HepG2 (cell line): Measurements from ENCODE around the gene NOTUM. TPM values are rescaled to one million over a fixed set of nuclear protein-coding genes. Genes with fewer than 3 reads are reported as not detected.

Experiments
- AGO1 ChIP-seq: fragments of 200-400 bp; formaldehyde crosslinking; IDR thresholded peaks from 2 replicates; pipeline ENCODE4 v1.6.1; 2017; ENCODE audit warnings: mild to moderate bottlenecking, low read depth, low read length, moderate library complexity; ENCODE audit not compliant: poor library complexity, severe bottlenecking
- CENPT ChIP-seq: sonication (generic); formaldehyde crosslinking; IDR thresholded peaks from 2 replicates; pipeline ENCODE4 v1.8.0; 2022; ENCODE audit warnings: low read depth, mild to moderate bottlenecking, moderate library complexity, missing genetic modification reagents
- HOXA3 ChIP-seq: sonication (generic); formaldehyde crosslinking; IDR thresholded peaks from 2 replicates; pipeline ENCODE4 v1.5.0; 2020; ENCODE audit warnings: missing genetic modification reagents
- KLF11 ChIP-seq: IDR thresholded peaks from 2 replicates; pipeline ENCODE4 v1.6.1; 2016; ENCODE audit warnings: missing compliant biosample characterization
- REPIN1 ChIP-seq: sonication (generic); formaldehyde crosslinking; IDR thresholded peaks from 2 replicates; pipeline ENCODE4 v1.8.0; 2022; ENCODE audit warnings: missing genetic modification reagents, low read depth, mild to moderate bottlenecking, borderline replicate concordance
- RXRA ChIP-seq: sonication (generic); formaldehyde crosslinking; IDR thresholded peaks from 2 replicates; pipeline ENCODE4 v1.5.1; 2020; ENCODE audit warnings: missing genetic modification reagents
- RXRB ChIP-seq: IDR thresholded peaks from 2 replicates; pipeline ENCODE4 v1.6.1; 2016; ENCODE audit warnings: borderline replicate concordance, missing genetic modification reagents, missing compliant biosample characterization
- SCMH1 ChIP-seq: sonication (generic); formaldehyde crosslinking; IDR thresholded peaks from 2 replicates; pipeline ENCODE4 v1.9.0; 2021; ENCODE audit warnings: missing genetic modification reagents, mild to moderate bottlenecking, borderline replicate concordance
- TP53 ChIP-seq: sonication (generic); formaldehyde crosslinking; conservative IDR thresholded peaks from 2 replicates; pipeline ENCODE4 v1.4.0; 2020; ENCODE audit warnings: missing genetic modification reagents
- ZNF256 ChIP-seq: sonication (generic); formaldehyde crosslinking; conservative IDR thresholded peaks from 2 replicates; pipeline ENCODE4 v1.4.0; 2020; ENCODE audit warnings: missing genetic modification reagents
- ZNF337 ChIP-seq: sonication (generic); formaldehyde crosslinking; IDR thresholded peaks from 2 replicates; pipeline ENCODE4 v1.5.1; 2020; ENCODE audit warnings: missing genetic modification reagents, low read depth, mild to moderate bottlenecking, borderline replicate concordance
- ZNF550 ChIP-seq: sonication (generic); formaldehyde crosslinking; IDR thresholded peaks from 2 replicates; pipeline ENCODE4 v1.4.0; 2020; ENCODE audit warnings: mild to moderate bottlenecking, missing genetic modification reagents, borderline replicate concordance
- ZNF781 ChIP-seq: sonication (generic); formaldehyde crosslinking; IDR thresholded peaks from 2 replicates; pipeline ENCODE4 v1.5.1; 2020; ENCODE audit warnings: borderline replicate concordance, mild to moderate bottlenecking, missing genetic modification reagents; ENCODE audit errors: not compliant biosample characterization
- polyA plus RNA-seq, 8 experiments: library from polyadenylated mRNA; depleted of rRNA in 3 of 8; stranded (reverse) in 7 of 8; unstranded in 1 of 8; fragments of >200 nt; fragmentation: Illumina TruSeq in 4 of 8; extraction: Trizol in 4 of 8; gene quantifications; 2 replicates each; pipeline versions ENCODE4 v1.2.1 to v1.2.3, GENCODE V29; 2011 to 2016; ENCODE audit warnings: low read depth in 4 of 8, missing spikeins in 1 of 8, mixed read lengths in 1 of 8; ENCODE audit not compliant: insufficient read depth in 1 of 8
- total RNA-seq, 5 experiments: library from RNA; depleted of rRNA; stranded (reverse); fragments of >200 nt; fragmentation: Illumina TruSeq; extraction: Trizol; gene quantifications; 2 replicates each; pipeline ENCODE4 v1.2.3, GENCODE V29; 2016; ENCODE audit warnings: low read depth in 1 of 5
- TF ChIP-seq, protein P1 (sequence below): sonication (generic); formaldehyde crosslinking; IDR thresholded peaks from 2 replicates; pipeline ENCODE4 v1.4.0; 2020; ENCODE audit warnings: missing genetic modification reagents
- TF ChIP-seq, protein P2 (sequence below): sonication (generic); formaldehyde crosslinking; IDR thresholded peaks from 2 replicates; pipeline ENCODE4 v1.4.0; 2020; ENCODE audit warnings: missing genetic modification reagents, borderline replicate concordance
- TF ChIP-seq, protein P3 (sequence below): sonication (generic); formaldehyde crosslinking; conservative IDR thresholded peaks from 2 replicates; pipeline ENCODE4 v1.4.0; 2020; ENCODE audit warnings: mild to moderate bottlenecking, missing genetic modification reagents, moderate library complexity
- TF ChIP-seq, protein P4 (sequence below): sonication (generic); formaldehyde crosslinking; IDR thresholded peaks from 2 replicates; pipeline ENCODE4 v1.8.1; 2023; ENCODE audit warnings: mild to moderate bottlenecking, missing genetic modification reagents, borderline replicate concordance

The NOTUM gene
- total and polyA plus RNA-seq, 2 of the 13 experiments (the other 11 are each of a cell fraction or from before 2014, with no cell fraction given): 150 to 160 TPM

DNA sequence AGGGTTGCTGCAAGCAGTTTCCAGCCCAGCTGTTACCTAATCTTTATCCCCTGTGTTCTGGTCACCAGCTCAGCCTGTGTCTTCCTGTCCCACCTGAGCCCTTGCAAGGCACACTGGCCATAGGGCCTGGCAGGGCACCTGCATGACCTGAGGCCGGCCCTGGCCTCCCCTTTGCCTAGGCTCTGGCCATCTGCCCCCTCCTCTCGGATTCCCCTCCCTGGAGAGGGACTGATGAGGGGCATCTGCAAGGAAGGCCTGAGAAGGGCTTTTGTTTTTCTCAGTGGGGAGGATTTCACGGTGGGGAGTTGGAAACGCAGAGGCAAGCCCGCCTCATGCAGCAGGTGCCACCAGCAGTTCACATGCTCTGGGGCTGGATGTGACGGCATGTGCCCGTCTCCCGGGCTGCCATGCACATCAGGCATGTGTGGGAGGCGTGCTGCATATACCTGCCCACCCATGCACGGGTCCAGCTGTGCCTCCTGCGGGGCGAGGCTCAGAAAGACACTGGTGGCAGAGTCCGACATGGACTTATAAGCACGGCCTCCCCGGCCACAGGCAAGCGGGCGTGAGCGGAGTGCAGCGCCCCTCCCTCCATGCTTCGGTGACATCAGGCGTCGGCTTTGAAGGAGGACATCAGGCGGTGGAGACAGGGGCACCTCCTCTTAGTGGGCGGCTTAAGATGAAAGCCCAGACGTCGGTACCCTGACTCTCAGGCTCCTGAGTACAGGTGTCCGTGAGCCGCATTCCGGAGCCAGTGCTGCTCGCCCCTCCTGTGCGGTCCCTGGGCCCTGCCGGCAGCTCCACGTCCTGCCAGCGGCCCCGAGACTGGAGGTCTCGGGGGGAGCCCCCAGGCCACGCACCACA, 33.0 kb upstream of the NOTUM start (continued):
- TF ChIP-seq, protein P1, sequence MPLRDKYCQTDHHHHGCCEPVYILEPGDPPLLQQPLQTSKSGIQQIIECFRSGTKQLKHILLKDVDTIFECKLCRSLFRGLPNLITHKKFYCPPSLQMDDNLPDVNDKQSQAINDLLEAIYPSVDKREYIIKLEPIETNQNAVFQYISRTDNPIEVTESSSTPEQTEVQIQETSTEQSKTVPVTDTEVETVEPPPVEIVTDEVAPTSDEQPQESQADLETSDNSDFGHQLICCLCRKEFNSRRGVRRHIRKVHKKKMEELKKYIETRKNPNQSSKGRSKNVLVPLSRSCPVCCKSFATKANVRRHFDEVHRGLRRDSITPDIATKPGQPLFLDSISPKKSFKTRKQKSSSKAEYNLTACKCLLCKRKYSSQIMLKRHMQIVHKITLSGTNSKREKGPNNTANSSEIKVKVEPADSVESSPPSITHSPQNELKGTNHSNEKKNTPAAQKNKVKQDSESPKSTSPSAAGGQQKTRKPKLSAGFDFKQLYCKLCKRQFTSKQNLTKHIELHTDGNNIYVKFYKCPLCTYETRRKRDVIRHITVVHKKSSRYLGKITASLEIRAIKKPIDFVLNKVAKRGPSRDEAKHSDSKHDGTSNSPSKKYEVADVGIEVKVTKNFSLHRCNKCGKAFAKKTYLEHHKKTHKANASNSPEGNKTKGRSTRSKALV (CRISPR knock-in tag): 0 out of 2 replicates have a peak, but pooled peaks have one; percentile 37
- 0 out of 2 replicates have a peak, but pooled peaks have one; percentile 28 for TF ChIP-seq TP53 (CRISPR knock-in tag)
- TF ChIP-seq HOXA3: peak; percentile 46; the same call in 1 of the 2 replicates
- peak; percentile 93 for TF ChIP-seq AGO1
- TF ChIP-seq, protein P2, sequence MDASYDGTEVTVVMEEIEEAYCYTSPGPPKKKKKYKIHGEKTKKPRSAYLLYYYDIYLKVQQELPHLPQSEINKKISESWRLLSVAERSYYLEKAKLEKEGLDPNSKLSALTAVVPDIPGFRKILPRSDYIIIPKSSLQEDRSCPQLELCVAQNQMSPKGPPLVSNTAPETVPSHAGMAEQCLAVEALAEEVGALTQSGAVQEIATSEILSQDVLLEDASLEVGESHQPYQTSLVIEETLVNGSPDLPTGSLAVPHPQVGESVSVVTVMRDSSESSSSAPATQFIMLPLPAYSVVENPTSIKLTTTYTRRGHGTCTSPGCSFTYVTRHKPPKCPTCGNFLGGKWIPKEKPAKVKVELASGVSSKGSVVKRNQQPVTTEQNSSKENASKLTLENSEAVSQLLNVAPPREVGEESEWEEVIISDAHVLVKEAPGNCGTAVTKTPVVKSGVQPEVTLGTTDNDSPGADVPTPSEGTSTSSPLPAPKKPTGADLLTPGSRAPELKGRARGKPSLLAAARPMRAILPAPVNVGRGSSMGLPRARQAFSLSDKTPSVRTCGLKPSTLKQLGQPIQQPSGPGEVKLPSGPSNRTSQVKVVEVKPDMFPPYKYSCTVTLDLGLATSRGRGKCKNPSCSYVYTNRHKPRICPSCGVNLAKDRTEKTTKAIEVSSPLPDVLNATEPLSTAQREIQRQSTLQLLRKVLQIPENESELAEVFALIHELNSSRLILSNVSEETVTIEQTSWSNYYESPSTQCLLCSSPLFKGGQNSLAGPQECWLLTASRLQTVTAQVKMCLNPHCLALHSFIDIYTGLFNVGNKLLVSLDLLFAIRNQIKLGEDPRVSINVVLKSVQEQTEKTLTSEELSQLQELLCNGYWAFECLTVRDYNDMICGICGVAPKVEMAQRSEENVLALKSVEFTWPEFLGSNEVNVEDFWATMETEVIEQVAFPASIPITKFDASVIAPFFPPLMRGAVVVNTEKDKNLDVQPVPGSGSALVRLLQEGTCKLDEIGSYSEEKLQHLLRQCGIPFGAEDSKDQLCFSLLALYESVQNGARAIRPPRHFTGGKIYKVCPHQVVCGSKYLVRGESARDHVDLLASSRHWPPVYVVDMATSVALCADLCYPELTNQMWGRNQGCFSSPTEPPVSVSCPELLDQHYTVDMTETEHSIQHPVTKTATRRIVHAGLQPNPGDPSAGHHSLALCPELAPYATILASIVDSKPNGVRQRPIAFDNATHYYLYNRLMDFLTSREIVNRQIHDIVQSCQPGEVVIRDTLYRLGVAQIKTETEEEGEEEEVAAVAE (CRISPR knock-in tag): no peak
- TF ChIP-seq, protein P3, sequence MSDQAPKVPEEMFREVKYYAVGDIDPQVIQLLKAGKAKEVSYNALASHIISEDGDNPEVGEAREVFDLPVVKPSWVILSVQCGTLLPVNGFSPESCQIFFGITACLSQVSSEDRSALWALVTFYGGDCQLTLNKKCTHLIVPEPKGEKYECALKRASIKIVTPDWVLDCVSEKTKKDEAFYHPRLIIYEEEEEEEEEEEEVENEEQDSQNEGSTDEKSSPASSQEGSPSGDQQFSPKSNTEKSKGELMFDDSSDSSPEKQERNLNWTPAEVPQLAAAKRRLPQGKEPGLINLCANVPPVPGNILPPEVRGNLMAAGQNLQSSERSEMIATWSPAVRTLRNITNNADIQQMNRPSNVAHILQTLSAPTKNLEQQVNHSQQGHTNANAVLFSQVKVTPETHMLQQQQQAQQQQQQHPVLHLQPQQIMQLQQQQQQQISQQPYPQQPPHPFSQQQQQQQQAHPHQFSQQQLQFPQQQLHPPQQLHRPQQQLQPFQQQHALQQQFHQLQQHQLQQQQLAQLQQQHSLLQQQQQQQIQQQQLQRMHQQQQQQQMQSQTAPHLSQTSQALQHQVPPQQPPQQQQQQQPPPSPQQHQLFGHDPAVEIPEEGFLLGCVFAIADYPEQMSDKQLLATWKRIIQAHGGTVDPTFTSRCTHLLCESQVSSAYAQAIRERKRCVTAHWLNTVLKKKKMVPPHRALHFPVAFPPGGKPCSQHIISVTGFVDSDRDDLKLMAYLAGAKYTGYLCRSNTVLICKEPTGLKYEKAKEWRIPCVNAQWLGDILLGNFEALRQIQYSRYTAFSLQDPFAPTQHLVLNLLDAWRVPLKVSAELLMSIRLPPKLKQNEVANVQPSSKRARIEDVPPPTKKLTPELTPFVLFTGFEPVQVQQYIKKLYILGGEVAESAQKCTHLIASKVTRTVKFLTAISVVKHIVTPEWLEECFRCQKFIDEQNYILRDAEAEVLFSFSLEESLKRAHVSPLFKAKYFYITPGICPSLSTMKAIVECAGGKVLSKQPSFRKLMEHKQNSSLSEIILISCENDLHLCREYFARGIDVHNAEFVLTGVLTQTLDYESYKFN: no peak
- no peak for TF ChIP-seq ZNF781 (CRISPR knock-in tag)
- TF ChIP-seq ZNF550 (CRISPR knock-in tag): peak; percentile 92; the same call in 1 of the 2 replicates
- peak; percentile 70 for TF ChIP-seq REPIN1 (CRISPR knock-in tag)
- TF ChIP-seq RXRB (CRISPR knock-in tag): 0 out of 2 replicates have a peak, but pooled peaks have one; percentile 6
- TF ChIP-seq, protein P4, sequence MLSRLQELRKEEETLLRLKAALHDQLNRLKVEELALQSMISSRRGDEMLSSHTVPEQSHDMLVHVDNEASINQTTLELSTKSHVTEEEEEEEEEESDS (CRISPR knock-in tag): 0 out of 2 replicates have a peak, but pooled peaks have one; percentile 90
- no peak for TF ChIP-seq KLF11 (CRISPR knock-in tag)
- TF ChIP-seq SCMH1 (CRISPR knock-in tag): no peak
- TF ChIP-seq RXRA (CRISPR knock-in tag): peak; percentile 32
- peak; percentile 16; the same call in 1 of the 2 replicates for TF ChIP-seq CENPT (CRISPR knock-in tag)
- no peak for TF ChIP-seq ZNF256
- TF ChIP-seq ZNF337 (CRISPR knock-in tag): no peak
